ENCODE measurements around the gene CDYL2.
"Not testable (repeated sequence)": the region's sequence is repeated elsewhere in the genome, so short reads cannot be mapped to it uniquely, and the experiment has no call there.

The CDYL2 gene, protein sequence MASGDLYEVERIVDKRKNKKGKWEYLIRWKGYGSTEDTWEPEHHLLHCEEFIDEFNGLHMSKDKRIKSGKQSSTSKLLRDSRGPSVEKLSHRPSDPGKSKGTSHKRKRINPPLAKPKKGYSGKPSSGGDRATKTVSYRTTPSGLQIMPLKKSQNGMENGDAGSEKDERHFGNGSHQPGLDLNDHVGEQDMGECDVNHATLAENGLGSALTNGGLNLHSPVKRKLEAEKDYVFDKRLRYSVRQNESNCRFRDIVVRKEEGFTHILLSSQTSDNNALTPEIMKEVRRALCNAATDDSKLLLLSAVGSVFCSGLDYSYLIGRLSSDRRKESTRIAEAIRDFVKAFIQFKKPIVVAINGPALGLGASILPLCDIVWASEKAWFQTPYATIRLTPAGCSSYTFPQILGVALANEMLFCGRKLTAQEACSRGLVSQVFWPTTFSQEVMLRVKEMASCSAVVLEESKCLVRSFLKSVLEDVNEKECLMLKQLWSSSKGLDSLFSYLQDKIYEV

DNA sequence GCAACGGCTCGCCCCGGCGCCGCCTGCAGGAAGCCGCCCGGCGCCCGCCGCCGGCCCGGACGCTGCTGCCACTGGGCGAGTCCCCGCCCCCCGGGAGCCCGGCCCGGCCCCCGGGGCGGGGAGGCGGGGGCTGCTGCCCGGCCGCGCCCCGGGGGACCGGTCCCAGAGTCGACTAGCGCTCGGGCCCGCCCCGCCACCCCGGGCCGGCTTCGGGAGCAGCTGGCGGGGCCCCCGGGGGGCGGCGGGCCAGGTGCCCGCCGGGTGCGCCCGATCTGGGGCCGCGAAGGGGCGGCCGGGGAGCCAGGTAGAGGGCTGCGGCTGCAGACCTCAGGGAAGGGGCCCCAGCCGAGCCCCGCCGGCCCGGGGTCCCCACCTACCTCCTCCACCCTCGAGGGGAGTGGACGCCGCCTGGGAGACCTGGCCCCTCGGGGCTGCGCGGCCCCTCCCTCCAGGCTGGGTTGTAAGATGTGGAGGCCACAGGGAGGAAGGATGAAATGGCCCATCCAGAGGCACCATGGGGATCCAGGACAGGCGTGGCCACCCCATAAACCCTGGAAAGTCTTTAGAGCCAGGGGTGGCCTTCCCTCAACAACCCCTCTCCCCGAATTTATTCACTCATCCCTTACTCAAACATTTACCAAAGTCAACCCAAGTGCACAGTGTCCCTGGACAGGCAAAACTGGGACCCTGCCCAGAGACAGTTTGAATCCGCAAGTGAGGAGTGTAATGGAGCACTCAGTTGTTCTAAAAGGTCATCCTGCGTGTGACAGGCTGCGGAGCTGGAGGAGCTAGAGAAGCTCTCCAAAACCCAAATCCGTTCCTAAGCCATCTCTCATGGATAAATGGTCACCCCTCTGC, at the start of gene CDYL2:
Gene CDYL2, minus strand, starts transcription at position 73 of the 858 bp plus-strand sequence. CDS start 425 bp downstream, outside the sequence.
- DNase-seq (ENCODE audit: low read depth), result peak; percentile 31

DNA sequence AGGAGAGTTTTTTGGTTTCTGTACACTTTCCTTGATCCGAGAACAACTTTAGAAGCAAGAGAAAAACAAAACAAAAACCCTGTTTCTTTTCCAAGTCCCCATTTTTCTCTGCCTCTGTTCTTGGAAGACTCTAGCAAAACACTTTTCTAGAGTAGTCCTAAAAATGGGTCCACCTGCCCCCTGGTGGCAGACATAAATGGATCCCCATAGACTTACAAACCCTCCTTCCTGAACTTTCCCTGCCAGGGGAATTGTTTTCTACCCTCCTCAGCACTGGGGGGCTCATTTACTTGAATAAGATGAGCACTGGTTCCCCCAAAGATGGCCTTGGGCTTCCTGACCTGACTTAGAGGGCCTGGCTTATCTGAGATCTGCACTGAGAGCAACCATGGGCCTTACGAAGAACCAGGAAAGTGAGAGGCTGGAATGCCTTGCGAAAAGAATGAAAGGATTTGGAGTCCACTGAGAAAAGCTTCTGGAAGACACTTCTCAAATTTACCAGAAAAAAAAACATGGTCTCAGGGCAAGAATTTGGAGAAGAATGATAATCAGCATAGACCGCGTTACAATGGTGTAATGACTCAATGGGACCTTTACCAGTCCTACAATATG, 48.0 kb upstream of the CDYL2 start:
- DNase-seq (ENCODE audit: low read depth), result no peak

DNA sequence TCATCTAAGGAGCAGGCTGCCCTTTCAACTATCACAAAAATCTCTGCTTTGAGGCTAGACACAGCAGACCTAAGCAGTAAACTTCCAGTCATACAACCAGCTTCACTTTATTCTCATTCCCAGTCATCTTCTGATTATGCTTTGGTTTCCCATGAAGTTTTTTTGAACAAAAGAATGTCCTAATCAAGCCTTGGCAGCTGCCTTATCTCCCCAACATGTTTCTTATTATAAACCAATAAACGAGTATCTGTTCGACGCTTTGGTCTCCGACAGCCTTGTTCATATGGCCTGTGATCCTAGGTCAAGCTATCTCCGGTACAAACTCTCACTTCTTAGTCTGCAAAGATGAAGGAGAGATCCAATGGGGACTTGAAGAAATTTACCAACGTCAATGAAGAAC, 47.4 kb upstream of the CDYL2 start:
- DNase-seq (ENCODE audit: low read depth), result no peak

DNA sequence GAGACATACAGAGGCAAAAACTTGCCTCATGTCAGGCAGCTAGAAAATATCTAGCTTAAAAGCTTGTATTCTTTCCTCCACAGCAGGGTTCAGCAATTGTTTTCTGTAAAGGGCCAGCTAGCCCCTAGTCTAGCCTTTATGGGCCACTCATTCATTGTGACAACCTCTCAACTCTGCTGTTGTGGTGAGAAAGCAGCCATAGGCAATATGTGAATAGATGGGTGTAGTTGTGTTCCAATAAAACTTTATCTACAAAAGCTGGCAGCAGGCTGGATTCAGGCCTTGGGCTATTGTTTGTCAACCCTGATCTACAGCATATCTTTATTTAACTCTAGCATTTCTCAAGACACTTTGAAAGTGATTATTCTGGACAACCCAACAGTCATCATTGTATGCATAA, 46.4 kb upstream of the CDYL2 start:
- no peak for DNase-seq (ENCODE audit: low read depth)

DNA sequence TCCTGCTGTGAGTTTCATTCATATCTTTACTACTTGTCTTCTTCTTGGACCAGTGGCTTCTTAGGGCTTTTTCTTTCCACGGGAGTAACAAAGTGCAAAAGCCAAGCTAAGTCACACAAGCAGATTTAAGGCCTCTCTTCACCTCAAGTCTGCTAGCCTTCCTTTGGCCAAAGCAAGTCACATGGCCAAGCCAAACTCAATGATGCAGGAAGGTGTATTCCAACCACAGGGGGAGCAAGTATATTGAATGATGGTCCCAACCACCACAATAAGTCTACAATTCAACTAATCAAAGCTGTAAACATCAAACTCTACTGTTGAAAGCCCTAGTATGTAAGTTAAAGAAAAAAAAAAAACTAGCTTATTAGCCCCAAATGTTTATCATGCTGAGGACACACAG, 44.5 kb upstream of the CDYL2 start:
- no peak for DNase-seq (ENCODE audit: low read depth)

DNA sequence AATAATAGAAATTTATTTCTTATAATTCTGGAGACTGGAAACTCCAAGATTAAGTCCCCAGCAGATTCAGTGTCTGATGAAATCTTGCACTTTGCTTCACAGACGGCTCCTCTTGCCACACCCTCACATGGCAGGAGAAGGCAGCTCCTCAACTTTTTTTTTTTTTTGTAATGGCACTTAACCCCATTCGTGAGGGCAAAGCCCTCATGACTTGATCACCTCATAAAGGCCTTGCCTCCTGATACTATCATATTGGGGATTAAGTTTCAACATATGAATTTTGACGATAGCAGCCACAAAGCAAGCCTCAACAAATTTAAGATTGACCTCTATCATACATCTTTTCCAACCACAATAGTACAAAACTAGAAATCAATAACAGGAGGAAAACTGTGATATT, 42.3 kb upstream of the CDYL2 start:
- no peak for DNase-seq (ENCODE audit: low read depth)

DNA sequence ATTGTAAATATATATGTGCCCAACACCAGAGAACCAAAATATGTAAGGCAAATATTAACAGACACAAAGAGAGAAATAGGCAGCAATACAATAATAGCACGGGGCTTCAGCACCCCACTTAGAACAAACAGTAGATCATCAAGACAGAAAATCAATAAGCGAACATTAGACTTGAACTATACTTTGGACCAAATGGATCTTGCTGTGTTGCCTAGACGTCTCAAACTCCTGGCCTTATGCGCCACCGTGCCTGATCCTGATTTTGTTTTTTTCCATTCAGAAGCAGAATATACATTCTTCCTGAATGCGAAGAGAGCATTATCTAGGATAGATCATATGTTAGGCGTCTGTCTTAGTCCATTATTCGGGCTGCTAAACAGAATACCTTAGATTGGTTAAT, 41.9 kb upstream of the CDYL2 start:
- DNase-seq (ENCODE audit: low read depth), result no peak

DNA sequence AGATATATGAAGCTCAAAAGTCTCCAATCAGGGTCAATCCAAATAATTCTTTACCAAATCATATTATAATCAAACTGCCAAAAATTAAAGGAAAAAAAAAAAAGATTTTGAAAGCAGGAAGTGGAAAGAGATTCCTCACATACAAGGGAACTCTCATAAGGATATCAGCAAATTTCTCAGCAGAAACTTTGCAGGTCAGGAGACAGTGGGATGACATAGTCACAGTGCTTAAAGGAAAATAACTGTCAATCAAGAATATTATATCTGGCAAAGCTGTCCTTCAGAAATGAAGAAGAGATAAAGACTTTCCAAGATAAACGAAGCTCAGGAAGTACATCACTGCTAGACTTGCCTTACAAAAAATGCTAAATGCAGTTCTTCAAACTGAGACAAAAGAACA, 40.0 kb upstream of the CDYL2 start:
- DNase-seq (ENCODE audit: low read depth), result no peak

DNA sequence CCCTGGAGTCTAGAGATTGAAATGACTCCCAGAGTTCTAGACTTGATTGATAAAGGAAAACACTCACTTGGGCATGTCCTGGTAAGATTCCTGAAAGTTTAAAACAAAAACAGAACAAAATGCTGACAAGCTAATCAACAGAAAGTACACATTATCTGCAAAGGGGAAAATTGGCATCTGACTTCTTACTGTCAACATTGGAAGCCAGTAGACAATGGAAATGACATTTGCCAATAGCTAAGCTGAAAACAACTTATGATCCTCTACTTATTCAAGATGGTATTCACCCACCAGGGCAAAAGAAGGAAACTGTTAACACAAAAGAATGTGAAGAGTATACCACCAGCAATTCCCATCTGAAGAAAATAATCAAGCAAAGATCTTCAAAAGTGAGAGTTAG, 36.8 kb upstream of the CDYL2 start:
- DNase-seq (ENCODE audit: low read depth), result no peak

DNA sequence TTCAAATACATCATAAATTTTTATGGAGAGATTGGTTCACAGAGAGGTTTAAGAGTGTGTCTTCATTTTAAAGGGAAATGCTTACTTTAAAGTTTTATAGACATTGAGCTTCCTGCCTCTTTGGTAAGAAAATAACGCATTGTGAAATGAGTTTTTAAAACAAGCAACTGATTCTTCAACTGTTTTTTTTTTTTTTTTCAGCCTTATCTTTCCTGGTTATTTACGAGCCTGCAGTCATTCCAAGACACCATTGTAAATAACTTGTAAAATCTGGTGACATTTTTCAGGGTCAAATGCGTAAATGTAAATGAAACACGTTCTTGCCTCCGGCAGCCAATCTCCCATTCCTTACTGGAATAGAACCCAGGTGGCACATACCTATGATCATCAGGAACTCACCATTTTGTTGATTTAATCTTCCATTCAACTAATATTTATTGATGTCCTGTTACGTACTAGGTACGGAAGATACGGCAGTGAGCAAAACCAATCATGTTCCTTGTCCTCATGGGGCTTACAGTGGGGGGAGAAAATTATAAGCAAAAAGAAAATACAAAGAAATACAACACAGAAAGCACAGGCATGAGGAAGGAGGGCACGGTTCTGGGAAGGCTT, 33.2 kb upstream of the CDYL2 start:
- no peak for DNase-seq (ENCODE audit: low read depth)

DNA sequence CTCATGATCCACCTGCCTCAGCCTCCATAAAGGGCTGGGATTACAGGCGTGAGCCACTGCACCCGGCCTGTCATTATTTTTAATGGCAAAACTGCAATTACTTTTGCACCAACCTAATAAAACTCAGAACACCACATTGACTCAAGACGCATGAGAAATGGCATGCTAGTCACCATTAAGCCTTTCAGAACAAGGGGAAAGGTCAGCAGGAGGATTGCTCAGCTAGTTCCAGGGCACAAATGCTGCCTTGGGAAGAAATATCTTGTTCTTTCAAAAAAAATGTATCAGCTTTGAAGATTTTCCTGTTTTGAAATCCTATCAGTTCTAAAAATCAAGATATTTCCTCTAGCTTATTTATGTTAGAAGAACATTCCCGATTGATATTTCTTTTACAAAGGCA, 32.4 kb upstream of the CDYL2 start:
- no peak for DNase-seq (ENCODE audit: low read depth)

DNA sequence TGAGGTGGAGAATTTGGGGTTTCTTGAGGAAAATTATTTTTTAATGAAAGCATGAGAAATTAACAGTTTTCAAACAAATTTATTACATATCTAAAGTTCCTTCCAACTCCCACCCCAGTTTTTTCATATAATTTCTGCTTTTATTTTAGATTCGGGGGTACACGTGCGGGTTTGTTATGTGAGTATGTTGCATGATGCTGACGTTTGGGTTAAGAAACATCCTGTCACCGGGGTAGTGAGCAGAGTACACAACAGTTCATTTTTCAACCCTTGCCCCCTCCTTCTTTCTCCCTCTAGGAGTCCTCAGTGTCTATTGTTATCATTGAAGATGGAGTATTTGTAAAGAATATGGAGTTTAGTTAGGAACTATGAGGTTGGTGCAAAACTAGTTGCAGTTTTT, 31.8 kb upstream of the CDYL2 start:
- DNase-seq (ENCODE audit: low read depth), result no peak

DNA sequence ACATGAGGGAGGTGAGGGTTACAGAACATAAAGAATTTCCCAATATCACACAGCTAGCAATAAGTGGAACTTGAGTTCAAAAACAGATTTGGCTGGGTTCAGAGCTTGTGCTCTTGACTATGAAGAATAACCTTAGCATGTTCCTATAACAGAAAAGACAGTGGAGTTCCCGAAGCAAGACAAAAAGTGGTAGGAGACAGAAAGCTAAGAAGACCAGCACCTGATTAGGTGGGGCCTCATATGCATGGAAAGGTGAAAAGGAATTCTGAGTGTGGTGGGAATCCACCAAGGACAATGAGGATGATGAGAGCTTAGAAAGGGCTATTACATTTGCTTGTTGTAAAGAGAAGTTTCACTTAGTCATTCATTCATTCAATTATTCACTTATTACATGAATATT, 26.6 kb upstream of the CDYL2 start:
- DNase-seq (ENCODE audit: low read depth), result no peak

DNA sequence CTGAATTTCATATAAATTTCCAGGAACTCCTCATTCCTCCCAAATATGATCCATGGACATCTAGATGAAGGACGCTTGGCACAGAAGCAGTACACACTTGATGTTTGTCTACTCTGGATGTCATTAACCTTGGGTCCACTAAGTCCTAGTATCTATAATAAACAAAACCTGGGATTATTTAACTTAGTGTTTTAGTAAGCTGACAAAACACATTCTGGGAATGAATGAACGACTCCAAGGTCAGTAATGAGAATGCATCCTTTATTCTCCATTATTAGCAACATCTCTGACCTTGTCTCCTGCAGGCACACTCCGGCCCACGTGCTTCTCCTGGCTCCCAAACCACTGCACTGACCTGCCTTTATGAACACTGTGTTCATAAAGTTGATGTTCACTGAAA, 24.1 kb upstream of the CDYL2 start:
- no peak for DNase-seq (ENCODE audit: low read depth)

DNA sequence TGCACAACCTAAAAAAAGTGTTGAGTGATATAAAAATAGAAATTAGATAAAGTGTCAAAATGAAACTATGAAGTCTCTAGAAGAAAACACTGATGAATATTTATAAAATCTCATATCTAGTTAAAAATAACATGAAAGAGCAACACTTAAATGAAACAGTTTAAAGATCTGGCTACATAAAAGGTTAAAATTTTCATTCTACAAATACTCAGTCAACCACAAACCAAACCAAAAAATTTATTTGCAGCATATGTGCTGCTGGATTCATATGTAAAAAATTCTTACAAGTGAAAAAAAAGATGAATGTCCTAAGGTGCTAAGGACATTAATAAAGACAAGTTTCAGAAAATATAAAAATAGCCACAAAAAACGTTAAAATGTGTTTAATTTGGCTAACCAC, 22.6 kb upstream of the CDYL2 start:
- DNase-seq (ENCODE audit: low read depth), result no peak

DNA sequence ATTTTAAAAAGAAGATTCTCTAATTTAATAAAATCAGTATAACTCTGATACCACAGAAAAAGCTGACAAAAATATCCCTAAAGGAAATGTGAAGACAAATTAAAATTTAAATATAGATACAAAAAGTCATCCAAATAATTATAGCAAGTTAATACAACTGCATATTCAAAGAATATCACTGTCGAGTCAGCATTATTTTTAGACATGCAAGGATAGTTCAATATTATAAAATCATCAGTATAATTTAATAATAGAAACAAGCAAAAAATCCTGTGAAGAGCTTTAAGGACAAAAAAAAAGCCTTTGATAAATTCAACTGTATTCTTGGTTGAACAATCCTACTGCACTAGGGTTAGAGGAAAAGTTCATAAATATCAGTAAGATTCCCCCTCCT, 21.0 kb upstream of the CDYL2 start:
- DNase-seq (ENCODE audit: low read depth), result no peak

DNA sequence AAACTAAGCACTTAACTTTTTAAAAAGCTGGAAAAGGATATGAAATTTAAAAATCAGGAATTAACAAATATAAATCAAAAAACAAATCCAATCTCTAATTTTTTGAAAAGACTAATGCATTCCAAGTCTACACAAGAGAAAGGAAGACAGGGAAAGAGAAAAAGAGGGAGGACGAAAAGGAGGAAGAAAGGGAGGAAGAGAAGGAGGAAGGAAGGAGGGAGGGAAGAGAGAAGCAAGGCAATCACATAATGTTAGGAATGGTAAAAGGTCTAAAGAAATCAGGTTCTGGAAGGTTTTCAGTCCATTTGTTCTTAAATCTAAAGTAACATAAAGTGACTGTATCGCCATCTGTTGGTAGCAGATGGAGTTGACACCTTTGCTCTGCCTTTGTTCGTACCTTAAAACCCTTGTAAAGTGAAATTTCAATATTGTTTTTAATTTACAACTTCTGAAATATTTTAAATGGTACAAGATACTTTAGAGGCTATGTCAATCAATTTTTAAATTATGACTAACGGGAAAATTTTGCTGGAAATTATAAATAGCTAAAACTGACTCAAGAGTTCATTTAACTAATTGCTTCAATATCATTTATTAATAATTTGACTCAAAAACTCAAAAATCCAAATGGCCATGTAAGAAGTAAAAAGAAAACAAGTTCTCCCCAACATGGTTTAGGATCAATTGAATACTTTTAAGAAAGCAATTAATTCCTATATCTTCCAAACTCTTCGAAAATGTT, 20.4 kb upstream of the CDYL2 start:
- DNase-seq (ENCODE audit: low read depth), result peak; percentile 5

DNA sequence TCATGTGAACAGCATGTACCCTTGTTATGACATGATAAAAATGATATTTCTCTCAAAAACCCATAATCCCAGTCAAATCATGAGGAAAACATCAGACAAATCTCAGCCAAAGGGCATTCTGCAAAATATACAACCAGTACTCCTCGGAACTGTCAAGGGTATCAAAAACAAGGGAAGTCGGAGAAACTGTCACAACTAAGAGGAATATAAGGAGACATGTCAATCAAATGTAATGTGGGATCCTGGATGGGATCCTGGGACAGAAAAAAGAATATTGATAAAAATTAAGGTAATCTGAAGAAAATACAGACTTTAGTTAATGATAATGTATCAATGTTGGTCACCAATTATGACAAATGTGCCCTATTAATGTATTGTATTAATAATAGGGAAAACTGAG, 15.6 kb upstream of the CDYL2 start:
- no peak for DNase-seq (ENCODE audit: low read depth)

DNA sequence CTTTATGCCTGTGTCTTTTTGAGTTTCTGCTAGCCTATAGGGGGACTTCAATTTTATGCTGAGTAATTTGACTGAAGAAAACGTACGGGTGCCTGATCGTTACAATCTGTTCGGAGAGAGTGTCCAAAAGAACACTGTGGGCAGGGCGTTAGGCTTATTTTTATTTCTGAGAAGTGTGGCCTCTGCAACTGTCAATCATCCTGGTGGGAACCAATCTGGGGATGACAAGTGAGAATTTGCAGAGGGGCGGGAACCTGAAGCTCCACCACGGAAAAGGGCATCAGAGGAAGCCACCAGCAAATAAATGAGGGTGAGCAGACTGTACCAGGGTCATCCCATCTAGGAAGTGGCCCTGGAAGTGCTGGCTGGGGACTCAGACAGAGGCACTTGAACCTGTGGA, 12.0 kb upstream of the CDYL2 start:
- DNase-seq (ENCODE audit: low read depth), result no peak

DNA sequence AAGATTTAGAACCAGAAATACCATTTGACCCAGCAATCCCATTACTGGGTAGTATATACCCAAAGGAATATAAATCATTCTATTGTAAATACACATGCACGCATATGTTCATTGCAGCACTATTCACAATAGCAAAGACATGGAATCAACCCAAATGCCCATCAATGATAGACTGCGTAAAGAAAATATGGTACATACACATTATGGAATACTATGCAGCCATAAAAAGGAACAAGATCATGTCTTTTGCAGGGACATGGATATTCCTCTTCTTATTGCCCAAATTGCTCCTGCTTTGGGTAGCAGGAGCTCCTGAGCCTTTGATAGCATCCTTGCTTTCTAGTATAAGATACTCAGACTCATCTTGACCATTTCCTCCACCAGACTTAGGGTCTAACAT, 10.9 kb upstream of the CDYL2 start:
- DNase-seq (ENCODE audit: low read depth), result not testable (repeated sequence)

DNA sequence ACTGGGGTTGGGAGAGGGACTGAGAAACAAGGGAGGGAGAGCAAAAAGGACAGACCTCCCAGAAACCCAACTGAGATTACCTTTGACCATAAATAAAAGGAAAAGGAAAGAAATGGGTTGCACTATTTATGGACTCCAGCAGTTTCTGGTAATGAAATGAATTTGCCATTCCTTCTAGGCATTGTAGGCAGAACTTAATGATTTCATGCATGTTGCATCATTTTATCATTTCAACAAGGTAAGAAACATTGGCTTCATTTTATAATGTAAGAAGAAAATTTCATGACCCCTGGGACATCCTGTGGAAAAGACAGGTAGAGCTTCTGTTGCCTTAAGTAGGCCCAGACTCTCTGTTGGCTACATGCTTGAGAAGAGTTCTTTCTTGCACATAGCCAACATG, 8.2 kb upstream of the CDYL2 start:
- DNase-seq (ENCODE audit: low read depth), result no peak

DNA sequence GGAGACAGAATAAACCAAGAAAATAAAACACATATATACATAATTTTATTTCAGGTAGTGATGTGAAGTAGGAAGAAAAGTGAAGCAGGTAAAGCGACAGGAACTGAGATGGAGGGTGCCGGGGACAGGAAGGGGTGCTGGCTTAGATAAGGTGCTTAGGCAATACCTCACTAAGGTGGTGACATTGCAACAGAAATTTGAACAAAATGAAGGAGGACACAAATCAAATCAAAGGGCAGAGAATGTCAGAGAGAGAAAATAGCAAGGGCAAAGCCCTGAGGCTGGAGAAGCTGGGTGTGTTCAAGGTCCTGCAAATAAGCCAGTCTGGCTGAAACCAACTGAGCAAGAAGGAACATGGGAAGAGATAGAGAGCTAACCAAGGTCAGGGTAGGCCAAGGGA, 5.0 kb upstream of the CDYL2 start:
- DNase-seq (ENCODE audit: low read depth), result no peak
